WTC11 (cell line): ENCODE results near the gene ETFB. TPM values are rescaled to one million over a fixed set of nuclear protein-coding genes. Genes with fewer than 3 reads are reported as not detected.

Experiments
- CREM ChIP-seq: sonication (generic); formaldehyde crosslinking; IDR thresholded peaks from 2 replicates; pipeline ENCODE4 v1.8.1; 2022; ENCODE audit warnings: mild to moderate bottlenecking, missing genetic modification reagents, moderate library complexity
- CTCF ChIP-seq: fragments of 200-600 bp; IDR thresholded peaks from 2 replicates; pipeline ENCODE4 v1.8.0; 2022; ENCODE audit warnings: antibody characterized with exemption
- E2F1 ChIP-seq: sonication (generic); formaldehyde crosslinking; IDR thresholded peaks from 2 replicates; pipeline ENCODE4 v1.8.0; 2022; ENCODE audit warnings: mild to moderate bottlenecking, missing genetic modification reagents
- E2F5 ChIP-seq: sonication (generic); formaldehyde crosslinking; IDR thresholded peaks from 2 replicates; pipeline ENCODE4 v1.8.1; 2022; ENCODE audit warnings: mild to moderate bottlenecking, moderate library complexity, missing genetic modification reagents
- ERG ChIP-seq: fragments of 250-450 bp; sonication (Bioruptor Pico); IDR thresholded peaks from 2 replicates; pipeline ENCODE4 v1.8.0; 2021; ENCODE audit warnings: mild to moderate bottlenecking
- ETV6 ChIP-seq: sonication (generic); formaldehyde crosslinking; IDR thresholded peaks from 2 replicates; pipeline ENCODE4 v1.8.1; 2022; ENCODE audit warnings: mild to moderate bottlenecking, missing genetic modification reagents
- FOXP1 ChIP-seq: sonication (generic); formaldehyde crosslinking; IDR thresholded peaks from 2 replicates; pipeline ENCODE4 v1.8.0; 2022; ENCODE audit warnings: missing genetic modification reagents, mild to moderate bottlenecking, moderate library complexity, borderline replicate concordance
- GTF2I ChIP-seq: fragments of 250-450 bp; sonication (Bioruptor Pico); conservative IDR thresholded peaks from 2 replicates; pipeline ENCODE4 v1.4.0; 2021; ENCODE audit warnings: mild to moderate bottlenecking
- HMGA2 ChIP-seq: fragments of 250-450 bp; sonication (Bioruptor Pico); IDR thresholded peaks from 2 replicates; pipeline ENCODE4 v1.4.0; 2021; ENCODE audit warnings: mild to moderate bottlenecking, moderate library complexity
- HMGXB4 ChIP-seq: sonication (generic); formaldehyde crosslinking; IDR thresholded peaks from 2 replicates; pipeline ENCODE4 v1.8.1; 2023; ENCODE audit warnings: mild to moderate bottlenecking, moderate library complexity, missing genetic modification reagents
- KAT7 ChIP-seq: sonication (generic); formaldehyde crosslinking; IDR thresholded peaks from 2 replicates; pipeline ENCODE4 v1.8.1; 2023; ENCODE audit warnings: missing genetic modification reagents, mild to moderate bottlenecking, borderline replicate concordance
- MAX ChIP-seq: sonication (generic); formaldehyde crosslinking; IDR thresholded peaks from 2 replicates; pipeline ENCODE4 v1.8.0; 2022; ENCODE audit warnings: mild to moderate bottlenecking, missing genetic modification reagents
- MYBL2 ChIP-seq: sonication (generic); formaldehyde crosslinking; IDR thresholded peaks from 2 replicates; pipeline ENCODE4 v1.8.1; 2023; ENCODE audit warnings: mild to moderate bottlenecking, moderate library complexity, missing genetic modification reagents
- NFE2L1 ChIP-seq: sonication (generic); formaldehyde crosslinking; IDR thresholded peaks from 2 replicates; pipeline ENCODE4 v1.8.1; 2023; ENCODE audit warnings: missing genetic modification reagents
- NFYB ChIP-seq: sonication (generic); formaldehyde crosslinking; conservative IDR thresholded peaks from 2 replicates; pipeline ENCODE4 v1.8.0; 2022; ENCODE audit warnings: low read depth, missing genetic modification reagents
- OVOL2 ChIP-seq: fragments of 250-450 bp; sonication (Bioruptor Pico); IDR thresholded peaks from 2 replicates; pipeline ENCODE4 v1.9.0; 2021; ENCODE audit warnings: mild to moderate bottlenecking, borderline replicate concordance
- SP1 ChIP-seq: sonication (generic); formaldehyde crosslinking; conservative IDR thresholded peaks from 2 replicates; pipeline ENCODE4 v1.8.1; 2022; ENCODE audit warnings: missing genetic modification reagents
- TCF7 ChIP-seq: sonication (generic); formaldehyde crosslinking; IDR thresholded peaks from 2 replicates; pipeline ENCODE4 v1.8.0; 2022; ENCODE audit warnings: mild to moderate bottlenecking, low read depth, missing genetic modification reagents, moderate library complexity
- TP53 ChIP-seq: sonication (generic); formaldehyde crosslinking; IDR thresholded peaks from 2 replicates; pipeline ENCODE4 v1.8.1; 2023; ENCODE audit warnings: mild to moderate bottlenecking, missing genetic modification reagents
- USF2 ChIP-seq: sonication (generic); formaldehyde crosslinking; IDR thresholded peaks from 2 replicates; pipeline ENCODE4 v1.8.1; 2023; ENCODE audit warnings: mild to moderate bottlenecking, missing genetic modification reagents, moderate library complexity
- ZNF281 ChIP-seq: sonication (generic); formaldehyde crosslinking; IDR thresholded peaks from 2 replicates; pipeline ENCODE4 v1.8.0; 2023; ENCODE audit warnings: mild to moderate bottlenecking, missing genetic modification reagents
- ZNF317 ChIP-seq: sonication (generic); formaldehyde crosslinking; IDR thresholded peaks from 2 replicates; pipeline ENCODE4 v1.8.1; 2023; ENCODE audit warnings: low read depth, mild to moderate bottlenecking, moderate library complexity, missing genetic modification reagents, borderline replicate concordance
- ZNF416 ChIP-seq: fragments of 250-450 bp; sonication (Bioruptor Pico); IDR thresholded peaks from 2 replicates; pipeline ENCODE4 v1.9.0; 2021; ENCODE audit warnings: mild to moderate bottlenecking, inconsistent platforms
- ZNF512 ChIP-seq: sonication (generic); formaldehyde crosslinking; IDR thresholded peaks from 2 replicates; pipeline ENCODE4 v1.8.1; 2022; ENCODE audit warnings: missing genetic modification reagents, borderline replicate concordance
- total RNA-seq: library from RNA; stranded (reverse); gene quantifications from 3 replicates; pipeline ENCODE4 v1.2.3, GENCODE V29; 2021

Gene ETFB
- total RNA-seq, 1 experiment from 2014 or later: 60.6 TPM

- no peak for TF ChIP-seq TP53 (CRISPR knock-in tag)
- peak; percentile 44; the same call in 1 of the 2 replicates for TF ChIP-seq ZNF281
- TF ChIP-seq FOXP1 (CRISPR knock-in tag): peak; percentile 85; the same call in 1 of the 2 replicates
- no peak for TF ChIP-seq TCF7 (CRISPR knock-in tag)
- no peak for TF ChIP-seq USF2 (CRISPR knock-in tag)
- TF ChIP-seq GTF2I (CRISPR knock-in tag): no peak
- no peak for TF ChIP-seq ERG
- peak; percentile 68; the same call in 1 of the 2 replicates for TF ChIP-seq HMGXB4 (CRISPR knock-in tag)
- peak; percentile 83 for TF ChIP-seq MAX (CRISPR knock-in tag)
- TF ChIP-seq E2F1 (CRISPR knock-in tag): no peak
- 0 out of 2 replicates have a peak, but pooled peaks have one; percentile 24 for TF ChIP-seq ZNF416 (CRISPR knock-in tag)
- no peak for TF ChIP-seq ZNF317 (CRISPR knock-in tag)
- TF ChIP-seq NFYB: no peak; the same call in 1 of the 2 replicates
- TF ChIP-seq HMGA2 (CRISPR knock-in tag): no peak
- TF ChIP-seq CTCF: no peak
- peak; percentile 81; the same call in 1 of the 2 replicates for TF ChIP-seq ETV6 (CRISPR knock-in tag)
- peak; percentile 38; the same call in 1 of the 2 replicates for TF ChIP-seq E2F5 (CRISPR knock-in tag)
- peak; percentile 92 for TF ChIP-seq SP1 (CRISPR knock-in tag)
- TF ChIP-seq OVOL2 (CRISPR knock-in tag): no peak
- TF ChIP-seq MYBL2 (CRISPR knock-in tag): no peak; the same call in none of the 2 replicates
- no peak for TF ChIP-seq ZNF512 (CRISPR knock-in tag)
- peak; percentile 74; the same call in 1 of the 2 replicates for TF ChIP-seq NFE2L1 (CRISPR knock-in tag)
- TF ChIP-seq KAT7: no peak
- 0 out of 2 replicates have a peak, but pooled peaks have one; percentile 60 for TF ChIP-seq CREM (CRISPR knock-in tag)
These were observed 1.6 kb upstream of the ETFB start (continued) for GRCh38 chr19:51367565-51368365.
